AG04450 (cell line): ENCODE measurements around the gene WDR82. TPM values are rescaled to one million over a fixed set of nuclear protein-coding genes. Genes with fewer than 3 reads are reported as not detected.

ENCODE experiments used
- CTCF ChIA-PET: fragments of 300-600, 350-600 bp; formaldehyde crosslinking; extraction: SDS; loops from one replicate; lab custom pipeline; 2022; ENCODE audit warnings: antibody characterized with exemption, inconsistent platforms; lab: Charles Lee
- POLR2A ChIA-PET: fragments of 350-600 bp; formaldehyde crosslinking; extraction: SDS; loops from one replicate; lab custom pipeline; 2021; ENCODE audit warnings: antibody characterized with exemption, inconsistent platforms; lab: Yijun Ruan, JAX
- DNase-seq: peaks from one replicate; pipeline ENCODE4 v3.0.0-alpha.2; 2011; ENCODE audit warnings: low read depth, low spot score
- H3K27ac ChIP-seq: one replicate; pipeline ENCODE4 v1.5.1; 2012; ENCODE audit warnings: low read depth, low read length, control low read depth
- H3K27me3 ChIP-seq: one replicate; pipeline ENCODE4 v1.6.0; 2012; ENCODE audit warnings: low read length; ENCODE audit not compliant: control insufficient read depth, insufficient read depth
- H3K4me3 ChIP-seq: 2 replicates; pipeline ENCODE4 v1.5.1; 2011; ENCODE audit warnings: mild to moderate bottlenecking, low read depth, low read length, control low read depth
- H3K9me3 ChIP-seq: 2 replicates; pipeline ENCODE4 v1.5.1; 2012; ENCODE audit warnings: low read length; ENCODE audit not compliant: control insufficient read depth, insufficient read depth
- polyA plus RNA-seq: library from polyadenylated mRNA; depleted of rRNA; stranded (reverse); fragments of >200 nt; gene quantifications from 2 replicates; pipeline ENCODE4 v1.2.3, GENCODE V29; 2011
- TF ChIP-seq, protein P1 (sequence below): IDR thresholded peaks from 2 replicates; pipeline ENCODE4 v1.5.1; 2011; ENCODE audit warnings: low read depth, low read length, control low read depth, inconsistent platforms

WDR82 gene
- polyA plus RNA-seq, 1 experiment, result 77.6 TPM

GRCh38 chr3:52308308-52308707 lies 29.9 kb upstream of the WDR82 start:
- Histone ChIP-seq H3K4me3 (no peak overlapping the region), H3K9me3 (no peaks in the 10 kb centered on the region), H3K27ac (no peak overlapping the region), H3K27me3 (peaks cover 3% of the 10 kb centered on the region)
- no peak for DNase-seq
- TF ChIP-seq, protein P1, sequence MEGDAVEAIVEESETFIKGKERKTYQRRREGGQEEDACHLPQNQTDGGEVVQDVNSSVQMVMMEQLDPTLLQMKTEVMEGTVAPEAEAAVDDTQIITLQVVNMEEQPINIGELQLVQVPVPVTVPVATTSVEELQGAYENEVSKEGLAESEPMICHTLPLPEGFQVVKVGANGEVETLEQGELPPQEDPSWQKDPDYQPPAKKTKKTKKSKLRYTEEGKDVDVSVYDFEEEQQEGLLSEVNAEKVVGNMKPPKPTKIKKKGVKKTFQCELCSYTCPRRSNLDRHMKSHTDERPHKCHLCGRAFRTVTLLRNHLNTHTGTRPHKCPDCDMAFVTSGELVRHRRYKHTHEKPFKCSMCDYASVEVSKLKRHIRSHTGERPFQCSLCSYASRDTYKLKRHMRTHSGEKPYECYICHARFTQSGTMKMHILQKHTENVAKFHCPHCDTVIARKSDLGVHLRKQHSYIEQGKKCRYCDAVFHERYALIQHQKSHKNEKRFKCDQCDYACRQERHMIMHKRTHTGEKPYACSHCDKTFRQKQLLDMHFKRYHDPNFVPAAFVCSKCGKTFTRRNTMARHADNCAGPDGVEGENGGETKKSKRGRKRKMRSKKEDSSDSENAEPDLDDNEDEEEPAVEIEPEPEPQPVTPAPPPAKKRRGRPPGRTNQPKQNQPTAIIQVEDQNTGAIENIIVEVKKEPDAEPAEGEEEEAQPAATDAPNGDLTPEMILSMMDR, result no peak
- ChIA-PET POLR2A (no interaction called here), CTCF (interaction anchor here (1.0 kb wide), 1 partner anchor 14 kb away, joined by 3 read pairs; no protein-coding TSS in a partner anchor)

DNA sequence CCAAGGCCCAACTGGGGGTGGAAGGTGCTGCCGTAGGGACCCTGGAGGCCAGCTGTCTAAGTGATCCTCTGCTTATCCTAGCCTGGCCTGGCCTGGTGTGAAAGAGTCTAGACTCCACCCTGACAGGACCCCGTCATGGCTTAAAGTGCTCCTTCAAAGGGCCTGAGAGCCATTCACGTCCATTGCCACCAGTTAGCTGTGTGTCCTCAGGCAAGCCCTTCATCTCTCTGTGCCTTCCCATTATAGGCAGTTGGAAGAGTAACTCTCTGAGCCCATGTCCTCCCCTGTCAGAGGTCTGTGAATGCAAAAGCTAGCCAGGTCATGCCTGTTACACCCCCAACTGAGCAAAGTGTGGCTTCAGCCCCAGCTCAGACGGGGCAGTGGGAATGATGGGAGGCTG lies 28.5 kb upstream of the WDR82 start:
- DNase-seq, result no peak
- ChIA-PET POLR2A (no interaction called here), CTCF (interaction anchor here (1.0 kb wide), 1 partner anchor 13 kb away, joined by 3 read pairs; no protein-coding TSS in a partner anchor)
- H3K27me3 ChIP-seq, result peaks cover 3% of the 10 kb centered on the region
- H3K9me3 ChIP-seq, result no peaks in the 10 kb centered on the region
- H3K4me3 ChIP-seq, result no peak overlapping the region
- no peak overlapping the region for H3K27ac ChIP-seq
- TF ChIP-seq, protein P1, result no peak

DNA sequence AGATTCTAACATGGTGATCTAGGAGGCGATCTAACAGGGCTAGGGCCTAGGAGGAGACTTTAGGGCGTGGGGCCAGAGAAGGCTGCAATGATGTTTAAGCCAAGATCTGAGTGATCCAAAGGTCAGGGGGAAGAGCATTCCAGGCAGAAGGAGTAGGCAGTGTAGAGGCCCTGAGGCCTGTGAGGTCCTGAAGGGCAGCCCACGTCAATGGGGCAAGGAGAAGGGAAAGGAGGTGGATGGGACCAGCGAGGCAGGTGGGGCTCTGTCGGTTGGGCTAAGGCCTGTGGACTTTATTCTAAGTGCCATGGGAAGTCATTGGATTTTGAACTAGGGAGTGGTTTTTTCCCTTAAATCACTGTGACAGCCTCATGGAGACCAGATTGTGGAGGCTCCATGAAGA lies 27.5 kb upstream of the WDR82 start:
- DNase-seq, result no peak
- H3K27ac ChIP-seq, result no peak overlapping the region
- no peak overlapping the region for H3K4me3 ChIP-seq
- POLR2A ChIA-PET, result no interaction called here
- TF ChIP-seq, protein P1, result no peak
- H3K9me3 ChIP-seq, result no peaks in the 10 kb centered on the region
- peaks cover 3% of the 10 kb centered on the region for H3K27me3 ChIP-seq
- CTCF ChIA-PET, result no interaction called here

DNA sequence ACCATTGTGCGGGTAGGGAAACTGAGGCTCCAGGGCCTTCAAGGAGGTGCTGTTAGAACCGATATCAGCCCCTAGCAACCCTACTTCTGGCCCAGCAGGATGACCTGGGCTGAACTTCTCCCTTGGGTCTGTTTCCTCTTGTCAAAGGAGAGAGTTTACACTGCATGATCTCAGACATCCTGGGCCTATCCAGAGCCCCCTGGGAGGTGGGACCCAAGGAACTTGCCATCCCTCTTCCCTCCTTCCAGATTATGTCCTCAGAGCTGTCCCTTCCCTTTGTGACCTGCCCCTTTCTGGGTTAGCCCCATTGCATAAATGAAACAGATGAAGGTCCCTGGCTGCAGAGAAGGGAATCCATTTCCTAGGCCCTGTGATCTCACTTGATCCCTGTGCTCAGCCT lies 25.4 kb upstream of the WDR82 start:
- Histone ChIP-seq H3K9me3 (no peaks in the 10 kb centered on the region; the same call in 1 of the 2 replicates), H3K27ac (no peak overlapping the region), H3K27me3 (peaks cover 3% of the 10 kb centered on the region), H3K4me3 (no peak overlapping the region)
- no peak for DNase-seq
- TF ChIP-seq, protein P1, result no peak
- CTCF ChIA-PET, result no interaction called here
- POLR2A ChIA-PET, result no interaction called here

GRCh38 chr3:52302426-52303145 lies 24.1 kb upstream of the WDR82 start:
- POLR2A ChIA-PET, result no interaction called here
- TF ChIP-seq, protein P1, result no peak
- DNase-seq, result no peak
- Histone ChIP-seq H3K9me3 (no peaks in the 10 kb centered on the region; the same call in 1 of the 2 replicates), H3K27ac (no peak overlapping the region), H3K27me3 (peaks cover 3% of the 10 kb centered on the region), H3K4me3 (no peak overlapping the region)
- CTCF ChIA-PET, result no interaction called here
